Activated naive CD8-positive, alpha-beta T cell (primary cell): ENCODE measurements around the gene BCHE.

Experiments used
- H3K27ac Mint-ChIP-seq: one replicate; pipeline ENCODE4 v1.8.0; 2021; ENCODE audit warnings: mixed read lengths
- H3K27me3 Mint-ChIP-seq: one replicate; pipeline ENCODE4 v1.8.0; 2021; ENCODE audit warnings: mixed read lengths
- H3K36me3 Mint-ChIP-seq: one replicate; pipeline ENCODE4 v1.8.0; 2021; ENCODE audit warnings: mixed read lengths
- H3K4me1 Mint-ChIP-seq: one replicate; pipeline ENCODE4 v1.8.0; 2021; ENCODE audit warnings: low read depth, mixed read lengths
- H3K4me3 Mint-ChIP-seq: one replicate; pipeline ENCODE4 v1.8.0; 2021; ENCODE audit warnings: mild to moderate bottlenecking, mixed read lengths
- H3K9me3 Mint-ChIP-seq: one replicate; pipeline ENCODE4 v1.8.0; 2021; ENCODE audit warnings: low read depth, mixed read lengths

Gene BCHE

DNA sequence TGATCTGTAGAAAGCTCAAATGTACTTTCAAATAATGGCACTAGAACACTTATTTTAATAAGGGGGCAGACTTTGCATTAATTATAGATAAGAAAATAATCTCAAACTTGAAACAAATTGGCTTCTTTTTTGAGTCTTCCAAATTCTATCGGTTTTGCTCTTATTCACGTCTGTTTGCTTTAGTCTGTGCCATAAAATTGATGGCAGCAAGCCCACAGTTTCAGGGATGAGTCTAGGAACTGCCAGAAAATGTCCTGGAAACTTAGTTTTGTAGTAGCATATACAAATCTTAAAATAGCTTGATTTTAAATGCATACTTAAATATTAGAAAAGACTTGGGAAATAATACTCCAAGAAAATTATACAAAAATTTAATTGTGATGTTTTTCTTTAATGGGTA lies 39.7 kb downstream of the BCHE start:
- Mint-ChIP-seq H3K27ac (no peak overlapping the region), H3K4me3 (no peak overlapping the region), H3K9me3 (peaks cover 15% of the 10 kb centered on the region), H3K27me3 (no peaks in the 10 kb centered on the region), H3K4me1 (no peaks in the 10 kb centered on the region), H3K36me3 (no peaks in the 10 kb centered on the region)

DNA sequence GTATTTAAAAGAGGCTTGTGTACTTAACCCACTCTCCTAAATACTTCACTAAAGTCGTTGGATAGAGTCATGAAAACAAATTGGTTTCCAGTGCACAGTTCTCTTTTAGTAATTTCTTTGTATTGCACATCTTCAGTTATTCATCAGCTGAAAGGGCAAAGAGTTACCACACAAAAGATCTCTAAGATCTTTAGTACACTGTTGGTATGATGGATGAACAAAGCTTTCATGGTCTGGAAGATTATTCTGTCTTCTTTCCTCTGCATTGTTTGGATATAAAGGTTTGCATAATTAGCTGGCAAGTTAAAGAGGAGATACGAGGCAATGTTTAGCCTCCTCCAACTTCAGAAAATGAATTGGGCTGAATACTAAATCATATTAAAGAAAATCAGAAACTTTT lies 40.5 kb downstream of the BCHE start:
- H3K36me3 Mint-ChIP-seq: no peaks in the 10 kb centered on the region
- H3K9me3 Mint-ChIP-seq: peaks cover 15% of the 10 kb centered on the region
- no peaks in the 10 kb centered on the region for H3K4me1 Mint-ChIP-seq
- H3K27me3 Mint-ChIP-seq: no peaks in the 10 kb centered on the region
- H3K4me3 Mint-ChIP-seq: no peak overlapping the region
- no peak overlapping the region for H3K27ac Mint-ChIP-seq

DNA sequence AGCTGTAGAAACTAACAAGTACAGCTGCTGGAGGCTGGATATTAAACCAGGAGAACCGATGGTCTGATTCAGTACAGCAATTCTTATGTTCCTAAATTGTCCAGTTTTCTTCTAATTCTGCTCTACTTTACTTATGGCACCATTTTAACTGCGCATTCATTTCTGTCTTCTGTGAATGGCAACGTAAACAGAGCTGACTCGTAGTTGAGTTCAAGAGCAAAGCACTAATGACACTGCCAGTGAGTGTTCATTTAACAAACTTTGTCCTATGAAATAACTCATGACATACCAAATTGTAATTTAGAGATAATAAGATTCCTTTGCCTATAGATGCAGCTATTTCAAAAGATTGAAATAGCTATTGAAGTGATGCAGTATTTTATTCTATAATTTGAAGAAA lies 48.7 kb downstream of the BCHE start:
- no peak overlapping the region for H3K27ac Mint-ChIP-seq
- H3K27me3 Mint-ChIP-seq: no peaks in the 10 kb centered on the region

DNA sequence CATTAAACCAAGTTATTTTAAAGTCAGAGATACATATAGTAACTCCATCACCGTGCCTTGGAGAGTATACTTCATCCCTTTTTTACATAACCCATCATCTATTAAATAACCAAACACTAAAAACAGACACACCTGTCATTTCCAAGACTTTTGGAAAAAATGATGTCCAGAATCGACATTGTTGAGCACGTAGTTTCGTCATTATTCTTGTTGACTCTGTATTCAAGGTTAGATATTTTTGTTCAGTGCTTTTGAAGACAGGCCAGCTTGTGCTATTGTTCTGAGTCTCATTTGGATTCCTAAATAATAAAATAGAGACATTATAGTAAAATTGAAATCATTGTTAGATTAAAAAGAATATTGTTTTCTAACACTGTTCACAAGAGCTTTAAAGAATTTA lies 51.2 kb downstream of the BCHE start:
- Mint-ChIP-seq H3K9me3 (peaks cover 20% of the 10 kb centered on the region), H3K27ac (no peak overlapping the region), H3K36me3 (no peaks in the 10 kb centered on the region), H3K27me3 (no peaks in the 10 kb centered on the region), H3K4me1 (no peaks in the 10 kb centered on the region), H3K4me3 (no peak overlapping the region)

More for the DNA sequence above, 48.7 kb downstream of the BCHE start:
- Mint-ChIP-seq H3K4me1 (no peaks in the 10 kb centered on the region), H3K36me3 (no peaks in the 10 kb centered on the region), H3K4me3 (no peak overlapping the region), H3K9me3 (peaks cover 18% of the 10 kb centered on the region)

DNA sequence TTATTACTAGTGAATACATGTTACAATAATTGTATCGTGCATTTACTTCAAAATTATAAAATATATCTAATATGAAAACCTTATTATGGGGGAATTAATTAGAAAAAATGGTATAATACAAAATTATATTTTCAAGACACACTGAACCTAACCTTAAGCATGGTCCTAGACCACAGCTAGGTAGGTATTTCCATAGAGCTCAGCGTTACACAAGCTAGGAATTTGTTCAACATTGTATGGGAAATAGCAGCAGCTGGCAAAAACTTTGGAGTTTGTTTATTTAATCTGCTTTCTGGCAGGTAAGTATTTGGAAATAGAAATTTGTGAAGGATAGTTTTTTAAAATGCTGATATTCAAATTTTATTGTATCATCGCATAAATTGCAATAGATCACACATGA lies 52.9 kb downstream of the BCHE start:
- Mint-ChIP-seq H3K9me3 (peaks cover 11% of the 10 kb centered on the region), H3K27ac (no peak overlapping the region), H3K36me3 (no peaks in the 10 kb centered on the region), H3K4me3 (no peak overlapping the region), H3K4me1 (no peaks in the 10 kb centered on the region), H3K27me3 (no peaks in the 10 kb centered on the region)

DNA sequence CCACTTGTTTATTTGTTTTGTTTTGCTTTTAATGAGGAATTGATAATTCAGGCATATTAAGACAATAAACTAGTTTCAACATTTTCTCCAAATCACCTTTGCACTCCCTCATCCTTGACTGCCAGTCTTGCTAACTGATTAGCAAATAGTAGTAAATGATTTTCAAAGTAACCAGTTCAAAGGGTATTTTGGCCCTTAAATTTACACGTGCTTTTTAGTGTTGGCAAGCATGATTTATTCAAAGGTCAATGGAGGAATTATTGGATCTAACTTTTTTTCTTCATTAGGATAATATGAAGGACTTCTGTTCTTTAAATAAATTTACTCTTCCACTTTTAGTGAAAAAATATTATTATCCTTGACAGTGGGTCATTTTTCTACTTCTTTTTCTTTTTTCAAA lies 53.8 kb downstream of the BCHE start:
- H3K36me3 Mint-ChIP-seq: no peaks in the 10 kb centered on the region
- H3K9me3 Mint-ChIP-seq: peaks cover 11% of the 10 kb centered on the region
- no peak overlapping the region for H3K27ac Mint-ChIP-seq
- H3K4me1 Mint-ChIP-seq: no peaks in the 10 kb centered on the region
- H3K4me3 Mint-ChIP-seq: no peak overlapping the region
- H3K27me3 Mint-ChIP-seq: no peaks in the 10 kb centered on the region

DNA sequence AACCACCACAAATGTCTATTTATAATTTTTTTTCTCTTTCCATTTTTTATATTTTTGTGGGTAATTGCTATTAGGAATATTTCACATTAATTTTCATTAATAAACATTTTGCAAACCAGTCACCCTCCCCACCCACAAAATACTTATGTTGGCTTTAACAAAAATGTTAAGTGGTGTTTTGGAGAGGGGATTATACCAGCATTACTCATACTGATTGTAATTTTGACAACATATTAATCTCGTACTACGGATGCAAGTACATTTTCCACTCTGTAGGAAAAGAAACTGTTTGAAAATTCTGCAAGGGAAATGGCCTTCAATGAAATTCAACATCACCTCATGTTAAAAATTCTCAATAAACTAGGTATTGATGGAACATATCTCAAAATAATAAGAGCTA lies 58.3 kb downstream of the BCHE start:
- no peaks in the 10 kb centered on the region for H3K27me3 Mint-ChIP-seq
- H3K9me3 Mint-ChIP-seq: peaks cover 9% of the 10 kb centered on the region
- no peaks in the 10 kb centered on the region for H3K36me3 Mint-ChIP-seq
- no peak overlapping the region for H3K27ac Mint-ChIP-seq
- no peak overlapping the region for H3K4me3 Mint-ChIP-seq
- H3K4me1 Mint-ChIP-seq: no peaks in the 10 kb centered on the region

DNA sequence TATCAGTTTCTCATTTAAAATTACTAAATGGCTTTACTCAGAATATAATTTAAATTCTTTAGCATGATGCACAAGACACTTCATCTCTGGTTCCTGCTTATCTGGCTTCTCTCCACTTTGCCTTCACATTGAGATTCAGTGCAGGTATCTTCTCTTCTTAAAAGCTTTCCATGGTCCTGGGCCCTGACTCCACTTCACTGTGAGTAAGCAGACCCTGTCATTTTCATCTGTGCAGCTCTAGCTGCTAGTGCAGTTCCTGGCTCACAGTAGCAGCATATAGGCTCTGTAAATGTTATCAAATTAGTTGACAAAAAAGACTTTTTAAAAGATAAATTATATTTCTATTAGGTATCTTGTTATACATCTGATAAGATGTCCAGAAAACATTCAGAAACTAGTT lies 58.8 kb downstream of the BCHE start:
- Mint-ChIP-seq H3K4me3 (no peak overlapping the region), H3K27me3 (no peaks in the 10 kb centered on the region), H3K36me3 (no peaks in the 10 kb centered on the region), H3K9me3 (peaks cover 9% of the 10 kb centered on the region), H3K27ac (no peak overlapping the region), H3K4me1 (no peaks in the 10 kb centered on the region)

DNA sequence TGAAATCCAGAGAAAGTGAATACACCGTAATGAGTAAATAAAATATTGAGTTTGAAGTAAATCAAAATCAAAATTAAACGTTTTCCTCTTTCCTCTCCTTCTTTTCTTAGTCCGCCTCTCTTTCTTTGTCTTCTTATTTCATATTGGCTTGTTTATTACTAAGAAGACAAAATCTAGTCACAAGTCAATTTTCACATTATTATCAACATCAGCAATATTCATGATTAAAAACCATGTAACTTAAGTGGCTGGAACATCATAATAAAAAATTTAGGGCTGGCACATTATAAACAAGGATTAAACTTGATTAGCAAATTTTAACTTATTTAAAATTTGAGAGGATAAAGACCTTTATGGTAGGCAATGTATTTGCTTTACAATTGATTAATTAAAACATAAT lies 61.4 kb downstream of the BCHE start:
- Mint-ChIP-seq H3K27me3 (no peaks in the 10 kb centered on the region), H3K4me3 (no peak overlapping the region), H3K27ac (no peak overlapping the region), H3K9me3 (no peaks in the 10 kb centered on the region), H3K4me1 (no peaks in the 10 kb centered on the region), H3K36me3 (no peaks in the 10 kb centered on the region)

DNA sequence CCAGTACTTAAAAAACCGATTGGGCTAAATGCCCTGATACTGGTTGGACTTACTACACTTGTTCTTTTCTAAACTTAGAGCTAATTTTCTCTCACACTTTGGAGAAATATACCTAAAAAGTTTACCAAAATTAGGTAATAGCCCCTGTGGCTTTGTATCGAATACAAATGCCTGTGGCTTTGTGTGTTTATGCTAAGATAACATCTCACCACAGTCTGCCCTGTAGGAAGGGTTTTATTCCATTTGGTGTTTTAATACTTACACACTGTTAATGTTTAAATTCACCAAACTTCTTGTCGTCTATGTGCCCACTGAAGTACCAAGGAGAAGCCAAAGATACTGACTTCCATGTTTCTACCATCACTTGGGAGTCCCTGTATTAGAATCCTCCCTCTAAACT lies 66.4 kb downstream of the BCHE start:
- H3K27ac Mint-ChIP-seq: no peak overlapping the region
- H3K4me1 Mint-ChIP-seq: no peaks in the 10 kb centered on the region
- H3K9me3 Mint-ChIP-seq: peaks cover 11% of the 10 kb centered on the region
- no peaks in the 10 kb centered on the region for H3K36me3 Mint-ChIP-seq
- H3K27me3 Mint-ChIP-seq: no peaks in the 10 kb centered on the region
- H3K4me3 Mint-ChIP-seq: no peak overlapping the region

DNA sequence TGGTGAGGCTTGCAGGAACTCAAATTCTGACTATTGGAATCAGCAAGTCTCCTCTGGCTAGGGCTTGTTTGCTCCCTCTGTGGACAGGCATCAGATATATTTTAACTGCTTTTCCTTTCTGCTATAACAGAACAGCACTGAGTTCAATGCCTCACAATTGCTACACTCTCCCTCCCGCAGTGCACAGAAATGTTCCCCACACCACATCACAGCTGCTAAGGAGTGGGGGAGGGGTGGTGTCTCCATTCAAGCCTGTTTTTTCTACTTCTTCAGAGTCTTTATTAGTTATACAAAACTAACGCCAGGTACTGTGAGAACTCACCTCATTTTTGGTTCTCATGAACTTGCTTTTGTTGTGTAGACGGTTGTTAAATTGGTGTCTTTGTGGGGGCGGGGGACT lies 68.5 kb downstream of the BCHE start:
- Mint-ChIP-seq H3K9me3 (peaks cover 11% of the 10 kb centered on the region), H3K4me1 (no peaks in the 10 kb centered on the region), H3K27ac (no peak overlapping the region), H3K27me3 (no peaks in the 10 kb centered on the region), H3K36me3 (no peaks in the 10 kb centered on the region), H3K4me3 (no peak overlapping the region)

DNA sequence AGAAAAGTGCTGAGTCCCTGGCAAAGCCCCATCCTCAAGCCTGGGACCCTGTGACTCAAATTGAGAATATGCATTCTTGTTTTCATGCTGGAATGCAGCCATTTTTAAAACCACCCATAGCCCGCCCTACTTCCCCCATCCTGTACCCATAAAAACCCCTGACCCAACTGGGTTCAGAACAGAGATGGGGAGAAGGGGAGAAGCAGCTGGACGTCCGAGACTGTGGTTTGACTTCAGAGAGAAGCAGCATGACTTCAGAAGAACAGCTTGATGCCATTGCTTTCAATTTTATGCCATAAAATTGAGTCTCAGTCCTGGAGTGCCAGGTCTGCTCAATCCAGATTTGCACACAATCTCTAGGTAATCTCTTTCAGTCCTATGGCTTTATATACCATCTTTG lies 78.2 kb downstream of the BCHE start:
- Mint-ChIP-seq H3K4me1 (no peaks in the 10 kb centered on the region), H3K9me3 (peaks cover 24% of the 10 kb centered on the region), H3K36me3 (no peaks in the 10 kb centered on the region), H3K27ac (no peak overlapping the region), H3K27me3 (no peaks in the 10 kb centered on the region), H3K4me3 (no peak overlapping the region)

DNA sequence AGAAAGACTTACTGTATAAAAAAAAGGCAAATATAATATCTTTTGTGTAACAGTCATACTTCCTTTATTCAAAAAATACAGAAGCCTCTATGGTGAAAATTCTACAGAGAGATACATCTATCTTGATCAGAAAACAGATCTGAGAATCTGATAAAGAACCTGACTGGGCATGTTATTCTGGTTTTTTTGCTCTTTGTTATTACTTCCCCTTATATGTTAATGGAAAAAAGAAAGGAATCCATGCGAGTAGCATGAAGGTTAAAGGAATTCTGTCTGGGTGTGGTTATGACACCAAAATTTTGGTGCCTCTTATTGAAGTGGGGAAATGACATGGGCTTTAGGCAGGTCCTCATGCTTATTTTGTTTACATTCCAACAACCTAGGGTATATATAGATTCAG lies 81.7 kb downstream of the BCHE start:
- Mint-ChIP-seq H3K27me3 (no peaks in the 10 kb centered on the region), H3K4me1 (no peaks in the 10 kb centered on the region), H3K36me3 (no peaks in the 10 kb centered on the region), H3K9me3 (peaks cover 15% of the 10 kb centered on the region), H3K27ac (no peak overlapping the region), H3K4me3 (no peak overlapping the region)

DNA sequence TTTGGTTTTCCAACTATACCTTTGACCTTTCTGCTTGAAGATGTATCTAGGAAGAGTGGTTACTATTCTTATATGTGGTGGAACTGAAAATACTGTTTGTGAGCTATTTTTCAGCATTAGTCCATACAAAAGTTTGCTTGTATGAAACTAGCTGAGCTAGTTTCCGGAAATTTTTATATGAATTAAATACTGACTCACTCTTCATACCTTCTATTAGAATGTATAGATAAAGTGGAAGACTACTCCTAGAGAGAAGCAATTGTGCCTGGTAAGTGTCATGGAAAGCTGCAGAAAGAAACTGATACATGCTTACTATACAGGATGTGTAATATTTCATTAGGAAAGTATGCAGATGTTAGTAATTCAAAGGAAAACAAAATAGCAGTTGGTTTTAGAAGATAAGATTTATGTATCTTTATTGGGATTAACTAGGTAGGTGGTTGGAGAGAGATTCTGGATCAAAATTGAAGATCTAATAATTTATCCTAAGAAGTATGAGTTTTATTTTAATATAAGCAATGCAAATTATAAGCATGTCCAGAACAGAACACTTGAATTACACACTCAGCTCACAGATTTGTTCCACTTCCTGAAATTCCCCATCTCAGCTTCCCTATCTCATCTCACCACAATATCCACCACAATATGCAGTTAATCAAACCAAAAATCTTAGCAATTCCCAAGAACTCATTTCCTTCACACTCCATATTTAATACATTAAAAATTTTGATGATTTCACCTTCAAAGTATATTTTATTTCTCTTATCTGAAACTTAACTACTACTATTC lies 82.8 kb downstream of the BCHE start:
- H3K27me3 Mint-ChIP-seq: no peaks in the 10 kb centered on the region
- H3K4me3 Mint-ChIP-seq: no peak overlapping the region
- peaks cover 9% of the 10 kb centered on the region for H3K9me3 Mint-ChIP-seq
- no peaks in the 10 kb centered on the region for H3K4me1 Mint-ChIP-seq
- H3K27ac Mint-ChIP-seq: no peak overlapping the region
- no peaks in the 10 kb centered on the region for H3K36me3 Mint-ChIP-seq

DNA sequence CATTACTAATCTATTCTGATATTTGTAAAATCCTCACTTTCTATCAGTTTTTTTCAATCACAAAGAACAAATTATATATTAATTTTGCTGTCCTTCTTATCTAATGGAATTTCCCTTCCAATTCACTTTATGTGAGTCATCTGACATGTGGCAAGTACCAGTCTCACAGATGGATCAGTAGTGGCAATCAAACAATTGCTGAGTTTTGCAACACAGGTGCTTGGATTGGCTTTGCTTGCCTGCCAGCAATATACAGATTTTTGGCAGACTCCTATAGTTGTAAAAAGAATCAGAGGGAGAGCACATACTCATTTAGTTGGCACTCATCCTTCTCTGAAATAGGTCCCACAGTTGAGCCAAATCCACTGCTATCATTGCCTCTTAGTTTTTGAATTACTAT lies 83.7 kb downstream of the BCHE start:
- no peak overlapping the region for H3K4me3 Mint-ChIP-seq
- no peak overlapping the region for H3K27ac Mint-ChIP-seq
- H3K36me3 Mint-ChIP-seq: no peaks in the 10 kb centered on the region
- H3K9me3 Mint-ChIP-seq: peaks cover 8% of the 10 kb centered on the region
- H3K4me1 Mint-ChIP-seq: no peaks in the 10 kb centered on the region
- H3K27me3 Mint-ChIP-seq: no peaks in the 10 kb centered on the region

DNA sequence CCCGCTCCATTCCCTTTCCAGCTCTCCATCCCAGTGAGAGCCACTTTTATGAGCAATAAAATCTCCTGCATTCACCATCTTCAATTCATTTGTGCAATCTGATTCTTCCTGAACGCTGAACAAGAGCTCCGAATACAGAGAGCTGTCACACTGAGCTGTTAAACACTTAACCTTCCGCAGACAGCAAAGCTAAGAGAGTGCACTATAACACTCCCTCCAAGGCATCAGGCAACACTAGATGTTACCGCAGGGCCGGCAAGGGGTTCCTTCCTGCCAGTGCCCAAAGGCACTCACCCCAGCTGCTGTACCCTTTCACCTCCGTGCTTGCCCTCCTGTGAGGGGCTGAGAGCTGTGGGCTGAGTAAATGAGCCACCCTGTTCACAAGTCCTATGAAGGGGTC lies 85.6 kb downstream of the BCHE start:
- no peak overlapping the region for H3K4me3 Mint-ChIP-seq
- no peak overlapping the region for H3K27ac Mint-ChIP-seq
- H3K9me3 Mint-ChIP-seq: peaks cover 4% of the 10 kb centered on the region
- H3K27me3 Mint-ChIP-seq: no peaks in the 10 kb centered on the region
- no peaks in the 10 kb centered on the region for H3K36me3 Mint-ChIP-seq
- H3K4me1 Mint-ChIP-seq: no peaks in the 10 kb centered on the region
